ENCODE data around the gene CHST12. TPM values are rescaled to one million over a fixed set of nuclear protein-coding genes. Genes with fewer than 3 reads are reported as not detected.
A peak's percentile ranks its signal among the peaks of the same experiment; 100 is the strongest.
"Not testable (repeated sequence)": the region's sequence is repeated elsewhere in the genome, so short reads cannot be mapped to it uniquely, and the experiment has no call there.

CHST12 gene
- polyA plus RNA-seq, 2 donors: 6.3 to 6.8 TPM

DNA sequence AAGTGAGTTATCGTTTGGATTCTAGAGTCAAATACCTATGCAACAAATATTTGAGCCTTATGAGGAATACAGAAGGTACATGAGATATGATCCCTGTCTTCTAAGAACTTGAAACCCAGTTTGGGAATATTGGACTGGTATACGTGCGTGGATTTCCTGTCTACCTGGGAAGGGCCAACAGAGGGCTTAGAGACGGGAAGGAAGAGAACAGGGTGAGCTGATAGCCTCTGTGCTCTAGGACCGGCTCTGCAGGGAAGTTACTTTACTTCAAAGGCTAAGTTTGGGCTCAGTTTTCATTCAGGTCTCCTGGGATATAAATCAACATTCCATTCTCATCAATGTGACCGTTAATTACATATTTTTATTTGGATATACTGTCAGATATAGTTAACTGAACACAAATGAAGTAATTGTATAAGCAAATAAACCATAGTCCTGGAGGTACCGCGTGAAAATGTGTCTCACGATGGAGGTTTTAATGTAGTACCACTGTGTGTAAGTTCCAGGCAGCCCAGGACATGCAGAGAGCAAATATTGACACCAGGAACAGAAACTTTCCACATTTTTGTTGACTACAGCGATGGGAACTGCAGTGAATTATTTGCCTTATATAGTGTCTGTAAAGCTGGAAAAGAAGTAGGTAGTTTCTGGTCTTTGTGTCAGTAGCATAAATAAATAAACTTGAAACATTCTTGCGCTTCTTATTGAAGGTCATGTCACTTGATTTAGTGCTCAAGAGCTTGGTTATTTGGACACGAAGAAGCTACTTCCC, 8.6 kb downstream of the CHST12 start:
- Histone ChIP-seq H3K27ac (ENCODE audit: low read depth in 2 of 2, low read length in 1 of 2) (peak overlapping the region; percentile 17 to 54), H3K4me1 (ENCODE audit: control insufficient read depth in 2 of 2, insufficient read depth in 2 of 2, low read length in 1 of 2) (no peaks in the 10 kb centered on the region), H3K27me3 (ENCODE audit: control insufficient read depth in 1 of 2, insufficient read depth in 2 of 2, low read length in 2 of 2) (no peaks in the 10 kb centered on the region), H3K4me3 (ENCODE audit: low read depth in 1 of 2, low read length in 2 of 2) (no peak overlapping the region), H3K9me3 (ENCODE audit: control insufficient read depth in 2 of 2, insufficient read depth in 1 of 2, low read depth in 1 of 2, low read length in 1 of 2) (no peaks in the 10 kb centered on the region), H3K36me3 (ENCODE audit: control insufficient read depth in 2 of 2, insufficient read depth in 2 of 2, low read length in 1 of 2) (no peaks in the 10 kb centered on the region)
- 45 to 48% methylated on average over 12 of the region's 12 CpGs for WGBS, 2 donors

DNA sequence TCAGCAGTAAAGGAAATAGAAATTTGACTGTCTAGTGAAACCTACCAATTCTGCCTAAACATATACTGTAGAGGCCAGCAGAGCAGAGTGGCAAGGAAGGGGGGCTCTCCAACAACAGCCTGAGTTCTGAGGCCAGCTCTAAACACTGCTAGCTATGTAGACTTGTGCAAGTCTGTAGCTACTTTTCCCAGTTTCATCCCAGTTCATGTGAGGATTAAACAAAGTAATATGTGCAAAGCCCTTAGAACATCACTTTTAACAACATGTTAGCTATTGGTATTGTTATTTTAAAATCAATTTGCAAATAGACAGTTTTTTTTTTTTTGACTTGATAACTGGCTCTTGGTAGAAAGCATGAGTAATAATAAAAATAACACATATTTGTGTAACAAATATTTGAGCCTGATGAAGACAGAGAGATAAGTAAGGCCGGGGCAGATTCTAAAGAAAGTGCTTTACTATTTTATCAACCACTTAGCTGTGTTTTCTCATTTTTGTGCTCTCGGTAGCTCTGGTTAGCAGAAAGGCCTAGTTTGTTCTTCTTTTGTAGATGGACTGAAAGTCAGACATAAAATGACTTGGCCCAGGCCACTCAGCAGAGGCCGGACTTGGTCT, 9.3 kb downstream of the CHST12 start:
- H3K27me3 ChIP-seq (ENCODE audit: control insufficient read depth in 1 of 2, insufficient read depth in 2 of 2, low read length in 2 of 2): no peaks in the 10 kb centered on the region
- no peak overlapping the region for H3K4me3 ChIP-seq (ENCODE audit: low read depth in 1 of 2, low read length in 2 of 2)
- no peaks in the 10 kb centered on the region for H3K36me3 ChIP-seq (ENCODE audit: control insufficient read depth in 2 of 2, insufficient read depth in 2 of 2, low read length in 1 of 2)
- peak overlapping the region in 1 of 2 donors; percentile 54 for H3K27ac ChIP-seq (ENCODE audit: low read depth in 2 of 2, low read length in 1 of 2)
- WGBS, 2 donors: 64 to 85% methylated on average over 3 of the region's 3 CpGs
- no peaks in the 10 kb centered on the region for H3K4me1 ChIP-seq (ENCODE audit: control insufficient read depth in 2 of 2, insufficient read depth in 2 of 2, low read length in 1 of 2)
- H3K9me3 ChIP-seq (ENCODE audit: control insufficient read depth in 2 of 2, insufficient read depth in 1 of 2, low read depth in 1 of 2, low read length in 1 of 2): no peaks in the 10 kb centered on the region

GRCh38 chr7:2416063-2416462, 12.7 kb downstream of the CHST12 start:
- H3K27me3 ChIP-seq (ENCODE audit: control insufficient read depth in 1 of 2, insufficient read depth in 2 of 2, low read length in 2 of 2): no peaks in the 10 kb centered on the region
- H3K9me3 ChIP-seq (ENCODE audit: control insufficient read depth in 2 of 2, insufficient read depth in 1 of 2, low read depth in 1 of 2, low read length in 1 of 2): no peaks in the 10 kb centered on the region
- H3K36me3 ChIP-seq (ENCODE audit: control insufficient read depth in 2 of 2, insufficient read depth in 2 of 2, low read length in 1 of 2): no peaks in the 10 kb centered on the region
- H3K4me3 ChIP-seq (ENCODE audit: low read depth in 1 of 2, low read length in 2 of 2): no peak overlapping the region
- H3K4me1 ChIP-seq (ENCODE audit: control insufficient read depth in 2 of 2, insufficient read depth in 2 of 2, low read length in 1 of 2): peaks cover 2 to 5% of the 10 kb centered on the region in 2 donors
- 82 to 85% methylated on average over 5 of the region's 5 CpGs for WGBS, 2 donors
- no peak overlapping the region for H3K27ac ChIP-seq (ENCODE audit: low read depth in 2 of 2, low read length in 1 of 2)

DNA sequence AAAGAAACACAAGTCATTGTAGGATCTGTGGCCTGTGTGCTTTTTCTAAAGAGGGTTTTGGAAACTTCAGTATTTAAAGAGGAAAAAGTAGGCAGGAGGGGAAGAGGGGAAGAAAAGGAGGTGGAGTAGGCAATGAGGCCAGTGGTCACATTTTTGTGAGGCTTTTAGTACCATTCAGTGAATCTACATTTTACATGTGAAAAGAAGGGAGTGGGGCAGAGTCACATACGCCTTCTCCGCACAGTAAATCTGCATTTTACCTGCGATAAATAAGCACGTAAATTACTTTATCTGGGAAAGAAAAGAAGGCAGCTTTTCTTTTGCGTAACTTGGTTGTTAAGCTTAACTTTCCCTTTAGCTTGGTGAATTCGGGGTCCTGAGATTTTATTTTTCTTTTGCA, 13.2 kb downstream of the CHST12 start:
- WGBS, 2 donors: 98% methylated on average over 6 of the region's 6 CpGs
- Histone ChIP-seq H3K4me1 (ENCODE audit: control insufficient read depth in 2 of 2, insufficient read depth in 2 of 2, low read length in 1 of 2) (peaks cover 2 to 5% of the 10 kb centered on the region in 2 donors), H3K36me3 (ENCODE audit: control insufficient read depth in 2 of 2, insufficient read depth in 2 of 2, low read length in 1 of 2) (no peaks in the 10 kb centered on the region), H3K27me3 (ENCODE audit: control insufficient read depth in 1 of 2, insufficient read depth in 2 of 2, low read length in 2 of 2) (no peaks in the 10 kb centered on the region), H3K4me3 (ENCODE audit: low read depth in 1 of 2, low read length in 2 of 2) (no peak overlapping the region), H3K27ac (ENCODE audit: low read depth in 2 of 2, low read length in 1 of 2) (no peak overlapping the region), H3K9me3 (ENCODE audit: control insufficient read depth in 2 of 2, insufficient read depth in 1 of 2, low read depth in 1 of 2, low read length in 1 of 2) (no peaks in the 10 kb centered on the region)

- H3K4me1 ChIP-seq (ENCODE audit: control insufficient read depth in 2 of 2, insufficient read depth in 2 of 2, low read length in 1 of 2); H3K27me3 ChIP-seq (ENCODE audit: control insufficient read depth in 1 of 2, insufficient read depth in 2 of 2, low read length in 2 of 2); H3K9me3 ChIP-seq (ENCODE audit: control insufficient read depth in 2 of 2, insufficient read depth in 1 of 2, low read depth in 1 of 2, low read length in 1 of 2); H3K36me3 ChIP-seq (ENCODE audit: control insufficient read depth in 2 of 2, insufficient read depth in 2 of 2, low read length in 1 of 2); H3K4me3 ChIP-seq (ENCODE audit: low read depth in 1 of 2, low read length in 2 of 2); H3K27ac ChIP-seq (ENCODE audit: low read depth in 2 of 2, low read length in 1 of 2): not testable (repeated sequence)
- WGBS, 2 donors: 93 to 97% methylated on average over 3 of the region's 3 CpGs
Measured at GRCh38 chr7:2417178-2417577, 13.8 kb downstream of the CHST12 start.

DNA sequence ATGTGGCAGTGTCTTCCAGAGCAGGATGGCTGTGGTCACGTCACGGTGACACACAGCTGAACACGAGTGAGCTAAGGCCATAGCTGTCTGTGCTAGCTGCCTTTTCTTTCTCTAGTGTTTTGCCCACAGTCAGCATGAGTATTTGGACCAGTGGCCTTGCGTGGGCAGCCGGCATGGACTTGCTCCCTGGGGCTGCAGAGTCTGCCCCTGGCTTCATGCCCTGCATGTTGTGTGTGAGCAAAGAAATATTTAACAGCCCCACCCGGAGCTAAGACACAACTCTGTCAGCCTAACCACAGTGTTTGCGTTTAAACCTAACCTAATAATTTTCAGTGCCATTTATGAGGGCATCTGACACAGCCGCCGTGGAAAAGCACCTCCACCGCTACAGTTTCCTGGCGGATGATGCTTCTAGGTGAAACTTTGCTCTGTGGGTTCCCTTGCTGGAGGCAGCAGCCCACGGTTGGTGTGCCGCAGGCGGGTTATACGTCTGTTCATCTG, 14.6 kb downstream of the CHST12 start:
- H3K27ac ChIP-seq (ENCODE audit: low read depth in 2 of 2, low read length in 1 of 2): no peak overlapping the region
- no peaks in the 10 kb centered on the region for H3K27me3 ChIP-seq (ENCODE audit: control insufficient read depth in 1 of 2, insufficient read depth in 2 of 2, low read length in 2 of 2)
- no peaks in the 10 kb centered on the region for H3K36me3 ChIP-seq (ENCODE audit: control insufficient read depth in 2 of 2, insufficient read depth in 2 of 2, low read length in 1 of 2)
- 66 to 68% methylated on average over 15 of the region's 15 CpGs for WGBS, 2 donors
- H3K4me3 ChIP-seq (ENCODE audit: low read depth in 1 of 2, low read length in 2 of 2): no peak overlapping the region
- peaks cover 2 to 5% of the 10 kb centered on the region in 2 donors for H3K4me1 ChIP-seq (ENCODE audit: control insufficient read depth in 2 of 2, insufficient read depth in 2 of 2, low read length in 1 of 2)
- H3K9me3 ChIP-seq (ENCODE audit: control insufficient read depth in 2 of 2, insufficient read depth in 1 of 2, low read depth in 1 of 2, low read length in 1 of 2): no peaks in the 10 kb centered on the region

DNA sequence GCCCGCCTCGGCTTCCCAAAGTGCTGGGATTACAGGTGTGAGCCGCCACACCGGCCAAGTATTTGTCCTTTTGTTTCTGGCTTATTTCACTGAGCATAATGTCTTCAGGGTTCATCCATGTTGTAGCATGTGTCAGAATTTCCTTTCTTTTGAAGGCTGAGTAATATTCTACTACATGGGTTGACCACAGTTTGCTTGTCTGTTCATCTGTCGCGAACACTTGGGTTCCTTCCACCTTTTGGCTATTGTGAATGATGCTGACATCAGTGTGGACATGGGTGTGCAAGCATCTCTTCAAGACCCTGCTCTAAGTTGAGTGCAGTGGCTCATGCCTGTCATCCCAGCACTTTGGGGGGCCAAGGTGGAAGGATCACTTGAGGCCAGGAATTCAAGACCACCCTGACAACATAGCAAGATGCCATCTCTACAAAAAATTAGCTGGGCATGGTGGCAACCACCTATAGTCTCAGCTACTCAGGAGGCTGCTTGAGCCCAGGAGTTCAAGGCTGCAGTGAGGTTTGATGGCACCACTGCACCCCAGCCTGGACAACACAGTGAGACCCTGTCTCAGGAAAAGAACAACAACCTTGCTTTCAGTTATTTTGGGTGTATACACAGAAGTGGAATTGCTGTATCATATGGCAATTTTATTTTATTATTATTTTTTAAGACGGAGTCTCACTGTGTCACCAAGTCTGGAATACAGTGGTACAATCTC, 17.0 kb downstream of the CHST12 start:
- Histone ChIP-seq H3K27ac (ENCODE audit: low read depth in 2 of 2, low read length in 1 of 2) (no peak overlapping the region), H3K27me3 (ENCODE audit: control insufficient read depth in 1 of 2, insufficient read depth in 2 of 2, low read length in 2 of 2) (no peaks in the 10 kb centered on the region), H3K36me3 (ENCODE audit: control insufficient read depth in 2 of 2, insufficient read depth in 2 of 2, low read length in 1 of 2) (peaks cover 0 to 2% of the 10 kb centered on the region in 2 donors), H3K9me3 (ENCODE audit: control insufficient read depth in 2 of 2, insufficient read depth in 1 of 2, low read depth in 1 of 2, low read length in 1 of 2) (no peaks in the 10 kb centered on the region), H3K4me3 (ENCODE audit: low read depth in 1 of 2, low read length in 2 of 2) (no peak overlapping the region), H3K4me1 (ENCODE audit: control insufficient read depth in 2 of 2, insufficient read depth in 2 of 2, low read length in 1 of 2) (peaks cover 2 to 5% of the 10 kb centered on the region in 2 donors)
- WGBS, 2 donors: 92 to 95% methylated on average over 7 of the region's 7 CpGs

- Histone ChIP-seq H3K4me3 (ENCODE audit: low read depth in 1 of 2, low read length in 2 of 2) (no peak overlapping the region), H3K36me3 (ENCODE audit: control insufficient read depth in 2 of 2, insufficient read depth in 2 of 2, low read length in 1 of 2) (peaks cover 0 to 2% of the 10 kb centered on the region in 2 donors), H3K27me3 (ENCODE audit: control insufficient read depth in 1 of 2, insufficient read depth in 2 of 2, low read length in 2 of 2) (no peaks in the 10 kb centered on the region), H3K9me3 (ENCODE audit: control insufficient read depth in 2 of 2, insufficient read depth in 1 of 2, low read depth in 1 of 2, low read length in 1 of 2) (no peaks in the 10 kb centered on the region), H3K4me1 (ENCODE audit: control insufficient read depth in 2 of 2, insufficient read depth in 2 of 2, low read length in 1 of 2) (peaks cover 2 to 5% of the 10 kb centered on the region in 2 donors), H3K27ac (ENCODE audit: low read depth in 2 of 2, low read length in 1 of 2) (no peak overlapping the region)
- WGBS, 2 donors: 90 to 91% methylated on average over 9 of the region's 9 CpGs
Measured at GRCh38 chr7:2421943-2422310, 18.5 kb downstream of the CHST12 start.

DNA sequence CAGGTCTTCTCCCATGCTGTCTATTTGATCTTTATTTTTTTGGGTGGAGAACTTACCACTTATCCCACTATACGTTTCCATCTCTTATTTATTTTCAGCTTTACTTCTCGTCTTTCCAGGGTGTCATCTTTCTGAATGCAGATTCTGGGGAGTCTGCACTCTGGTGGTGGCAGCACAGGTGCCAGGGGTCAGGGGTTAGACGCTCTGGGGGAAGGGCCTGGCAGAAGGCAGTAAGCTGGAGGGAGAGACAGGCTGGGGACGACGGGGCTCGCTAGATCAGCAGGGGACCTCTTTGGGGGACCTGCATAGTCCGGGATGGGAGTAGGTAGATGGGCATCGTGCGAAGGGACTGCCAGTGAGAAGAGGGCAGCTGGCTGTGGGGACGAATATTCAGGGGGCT, 22.3 kb downstream of the CHST12 start:
- Histone ChIP-seq H3K27me3 (ENCODE audit: control insufficient read depth in 1 of 2, insufficient read depth in 2 of 2, low read length in 2 of 2) (no peaks in the 10 kb centered on the region), H3K4me3 (ENCODE audit: low read depth in 1 of 2, low read length in 2 of 2) (no peak overlapping the region), H3K4me1 (ENCODE audit: control insufficient read depth in 2 of 2, insufficient read depth in 2 of 2, low read length in 1 of 2) (no peaks in the 10 kb centered on the region), H3K9me3 (ENCODE audit: control insufficient read depth in 2 of 2, insufficient read depth in 1 of 2, low read depth in 1 of 2, low read length in 1 of 2) (no peaks in the 10 kb centered on the region), H3K36me3 (ENCODE audit: control insufficient read depth in 2 of 2, insufficient read depth in 2 of 2, low read length in 1 of 2) (peaks cover 0 to 2% of the 10 kb centered on the region in 2 donors), H3K27ac (ENCODE audit: low read depth in 2 of 2, low read length in 1 of 2) (no peak overlapping the region)
- whole genome bisulfite sequencing, 2 donors: 89 to 91% methylated on average over 10 of the region's 10 CpGs
